OCI-LY7 (cell line): ENCODE data around the gene CDKN1B.

ENCODE experiments used
- CTCF ChIP-seq: fragments of 200-600 bp; sonication (generic); conservative IDR thresholded peaks from 2 replicates; pipeline ENCODE4 v1.5.1; 2014; ENCODE audit warnings: mild to moderate bottlenecking, antibody characterized with exemption, low read length, moderate library complexity, mixed read lengths
- EZH2phosphoT487 ChIP-seq: fragments of 200-600 bp; sonication (generic); IDR thresholded peaks from 2 replicates; pipeline ENCODE4 v1.6.1; 2018; ENCODE audit warnings: low read depth, borderline replicate concordance, mild to moderate bottlenecking, mixed run types, antibody characterized with exemption, low read length, moderate library complexity, mixed read lengths

GRCh38 chr12:12701457-12701856, 15.7 kb upstream of the CDKN1B start:
- TF ChIP-seq CTCF, result no peak
- no peak for TF ChIP-seq EZH2phosphoT487
